ENCODE measurements around the gene SLC35B3.
"Not testable (repeated sequence)": the region's sequence is repeated elsewhere in the genome, so short reads cannot be mapped to it uniquely, and the experiment has no call there.

SLC35B3 gene

GRCh38 chr6:8435093-8435844, at the start of gene SLC35B3:
SLC35B3 (minus strand) TSS chr6:8435545.
- peak; percentile 100 for DNase-seq

DNA sequence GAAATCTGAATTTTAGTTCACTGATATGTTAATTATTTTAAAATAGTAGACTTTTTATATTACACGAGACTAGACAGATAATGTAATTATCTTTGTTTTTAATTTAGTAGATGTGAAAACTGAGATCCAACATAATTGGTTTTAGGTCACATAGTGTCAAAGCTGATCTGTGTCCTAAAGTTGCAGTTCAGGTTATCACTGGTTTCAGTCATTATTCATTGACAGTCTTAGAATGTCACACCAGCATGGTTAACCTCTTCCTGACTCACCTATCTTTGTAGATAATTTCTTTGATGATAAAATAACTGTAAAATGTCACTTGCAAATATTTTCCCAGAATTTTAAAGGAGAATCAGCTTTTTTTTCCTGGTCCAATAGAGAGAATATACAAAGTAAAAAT, 48.3 kb upstream of the SLC35B3 start:
- DNase-seq: no peak

- DNase-seq: no peak
Measured at GRCh38 chr6:8481727-8482126, 46.4 kb upstream of the SLC35B3 start.

DNA sequence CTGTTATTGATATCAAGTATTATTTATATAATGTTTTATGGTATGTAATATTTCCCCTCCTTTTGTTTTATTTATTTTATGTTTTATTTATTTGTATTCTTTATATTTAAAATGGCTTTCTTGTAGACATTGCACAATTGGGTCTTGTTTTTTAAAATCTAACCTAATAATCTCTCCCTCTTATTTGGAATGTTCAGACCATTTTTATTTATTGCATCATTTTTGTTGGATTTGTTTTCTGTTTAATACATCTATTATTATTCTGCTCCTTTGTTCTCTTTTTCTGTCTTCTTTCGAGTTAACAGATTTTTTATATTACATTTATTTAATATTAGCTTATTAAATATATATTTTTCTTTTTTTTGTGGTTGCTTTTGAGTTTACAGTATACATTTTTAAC, 43.1 kb upstream of the SLC35B3 start:
- DNase-seq: no peak

DNA sequence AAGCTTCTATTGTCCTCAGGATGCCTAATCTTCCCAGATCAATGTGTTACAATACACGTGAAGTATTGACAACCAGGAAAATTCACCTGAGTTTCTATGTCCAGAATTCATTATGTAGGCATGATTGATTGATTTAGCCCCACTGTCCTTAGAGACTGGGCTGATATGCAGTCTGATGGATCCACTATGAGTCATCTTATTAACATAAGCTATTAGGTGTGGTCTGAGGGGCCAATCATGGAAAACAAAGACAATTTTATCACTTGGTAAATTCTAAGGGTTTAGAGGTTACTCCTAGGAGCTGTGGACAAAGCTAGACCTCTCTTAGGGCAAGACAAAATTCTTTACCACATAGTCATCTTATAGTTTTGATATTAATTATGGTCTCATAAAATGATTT, 41.3 kb upstream of the SLC35B3 start:
- DNase-seq: no peak

- DNase-seq: no peak
Measured at GRCh38 chr6:8468552-8469356, 33.4 kb upstream of the SLC35B3 start.

DNA sequence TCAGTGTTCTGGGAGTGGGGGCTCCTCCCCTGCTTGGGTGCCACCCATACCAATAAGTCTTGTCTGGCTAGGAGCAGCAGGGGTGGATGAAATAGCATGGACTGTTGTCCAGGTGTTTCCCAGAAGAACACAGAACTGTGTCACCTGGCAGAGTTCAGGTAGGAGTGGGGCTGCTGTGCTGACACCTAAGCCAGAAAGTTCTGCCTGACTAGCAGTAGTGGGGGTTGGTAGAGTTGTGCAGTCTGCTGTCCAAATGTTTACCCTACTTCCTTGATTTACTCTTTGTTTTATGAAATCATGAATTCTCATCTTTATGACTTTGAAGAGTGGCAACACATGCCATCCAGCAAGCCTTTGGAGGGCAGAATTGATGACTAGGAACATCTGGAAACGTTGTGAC, 27.3 kb upstream of the SLC35B3 start:
- no peak for DNase-seq

GRCh38 chr6:8462169-8462568, 26.8 kb upstream of the SLC35B3 start:
- no peak for DNase-seq

DNA sequence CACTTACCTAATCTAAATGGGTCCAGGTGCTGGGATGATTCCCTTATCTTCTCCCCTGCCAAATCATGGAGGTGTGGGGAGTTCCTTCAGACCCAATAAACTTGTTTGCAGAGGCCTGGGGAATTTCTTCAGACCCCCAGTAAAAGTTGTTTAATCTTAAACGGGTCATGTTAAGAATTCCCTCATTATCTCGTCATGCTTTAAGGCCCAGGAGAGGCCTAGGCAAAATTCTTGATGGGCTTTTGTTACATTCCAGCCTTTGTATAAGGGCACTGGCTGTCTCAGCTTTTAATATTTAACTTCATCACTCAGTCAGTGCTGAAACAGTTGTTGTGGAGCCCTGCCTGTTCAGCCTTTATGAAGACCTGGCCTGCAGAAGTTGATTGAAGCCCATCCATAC, 11.0 kb upstream of the SLC35B3 start:
- DNase-seq: no peak

DNA sequence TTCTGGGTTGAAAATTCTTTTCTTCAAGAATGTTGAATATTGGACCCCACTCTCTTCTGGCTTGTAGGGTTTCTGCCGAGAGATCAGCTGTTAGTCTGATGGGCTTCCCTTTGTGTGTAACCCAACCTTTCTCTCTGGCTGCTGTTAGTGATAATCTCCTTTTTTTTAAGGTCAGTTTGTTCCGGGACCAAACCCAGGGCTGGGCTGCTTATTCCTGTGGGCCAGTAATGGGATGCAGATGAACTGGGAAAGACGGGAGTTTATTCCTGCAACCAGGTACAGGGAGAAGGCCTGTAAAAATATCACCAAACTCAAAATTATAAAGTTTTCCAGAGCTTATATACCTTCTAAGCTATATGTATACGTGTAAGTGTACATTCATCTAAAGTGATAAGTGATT, 10.6 kb upstream of the SLC35B3 start:
- DNase-seq: not testable (repeated sequence)

DNA sequence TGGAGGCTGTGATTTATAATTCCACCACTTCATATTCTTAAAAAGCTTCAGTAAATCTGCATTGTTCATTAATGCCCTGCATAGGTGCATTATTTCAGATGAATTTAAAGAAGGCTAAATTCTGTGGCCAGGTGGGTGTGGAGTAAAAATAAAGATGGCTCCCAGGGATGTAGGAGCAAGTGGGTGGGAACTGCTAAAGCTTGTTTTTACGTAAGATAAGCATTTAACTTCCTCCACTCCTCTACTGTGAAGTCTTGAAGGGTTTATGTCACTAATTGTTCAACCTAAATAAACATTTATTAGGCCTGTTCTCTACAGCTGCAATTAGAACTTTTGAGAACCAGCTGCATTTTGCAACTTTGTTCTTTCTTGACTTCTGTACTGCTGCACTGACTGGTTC, 6.8 kb upstream of the SLC35B3 start:
- no peak for DNase-seq

DNA sequence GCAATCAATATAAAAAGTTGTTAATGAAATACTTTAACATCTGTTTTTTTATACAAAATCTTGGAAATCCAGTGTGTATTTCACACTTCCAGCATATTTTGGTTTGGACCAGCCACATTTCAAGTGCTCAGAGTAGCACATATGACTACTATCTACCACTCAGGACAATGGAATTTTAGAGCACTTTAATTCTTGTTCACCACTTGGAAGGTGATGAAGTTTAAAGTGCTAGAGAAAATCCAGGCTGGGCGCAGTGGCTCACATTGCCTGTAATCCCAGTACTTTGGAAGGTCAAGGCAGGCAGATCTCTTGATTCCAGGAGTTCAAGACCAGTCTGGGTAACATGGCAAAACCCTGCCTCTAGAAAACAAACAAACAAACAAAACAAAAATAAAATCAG, 6.1 kb upstream of the SLC35B3 start:
- DNase-seq: no peak

DNA sequence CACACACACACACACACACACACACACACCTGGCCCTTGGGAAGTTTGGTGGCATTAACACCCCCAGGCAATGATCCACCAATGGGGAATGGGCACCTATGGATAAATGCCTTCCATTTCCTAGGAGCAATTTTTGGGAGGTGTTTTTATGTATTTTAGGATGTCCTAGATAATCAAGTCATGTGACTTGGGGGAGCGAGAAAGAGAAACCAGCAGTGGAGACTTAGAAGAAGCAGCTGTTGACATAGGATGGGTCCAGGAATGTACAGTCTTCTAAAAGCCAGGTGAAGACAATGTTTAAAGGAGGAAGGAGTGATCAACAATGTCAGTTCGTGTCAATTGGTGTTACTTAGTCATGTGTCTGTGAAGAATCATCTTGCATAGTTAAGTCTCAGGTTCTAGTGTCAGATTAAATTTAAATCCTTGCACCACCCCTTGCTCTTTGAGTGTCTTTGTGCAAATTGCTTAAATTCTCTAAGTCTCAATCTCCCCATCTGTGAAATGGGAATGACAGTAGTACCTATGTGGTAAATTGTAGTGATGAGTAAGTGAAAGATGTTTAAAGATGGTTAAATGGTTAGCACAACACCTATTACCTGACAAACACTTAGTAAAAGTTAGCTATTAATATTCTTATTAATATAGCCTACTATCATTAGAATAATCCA, 4.4 kb upstream of the SLC35B3 start:
- no peak for DNase-seq

- DNase-seq: no peak
Measured at GRCh38 chr6:8437813-8438212, 2.5 kb upstream of the SLC35B3 start.

GRCh38 chr6:8436966-8437365, 1.6 kb upstream of the SLC35B3 start:
- no peak for DNase-seq

GRCh38 chr6:8435845-8436168, 462 bp upstream of the SLC35B3 start:
- DNase-seq: no peak

GRCh38 chr6:8434727-8435092, 635 bp downstream of the SLC35B3 start:
- DNase-seq: no peak

DNA sequence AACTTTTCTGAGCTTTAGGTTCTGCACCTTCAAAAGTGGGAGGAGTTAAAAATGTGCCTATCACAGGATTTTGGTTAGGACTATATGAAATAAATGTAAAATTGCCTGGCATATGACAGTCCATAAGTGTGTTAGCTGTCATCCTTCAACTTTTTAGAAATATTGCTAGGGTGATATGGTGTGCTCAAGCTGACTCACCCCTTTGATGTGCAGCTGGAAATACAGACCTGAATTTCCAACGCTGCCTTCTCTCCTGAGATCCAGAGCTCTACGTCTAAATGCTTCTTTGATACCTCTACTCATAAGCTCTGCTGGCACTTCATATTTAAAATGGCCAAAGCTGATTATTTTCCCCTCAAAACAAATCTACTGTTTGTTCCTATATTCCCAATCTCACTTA, 2.7 kb downstream of the SLC35B3 start:
- DNase-seq: no peak

GRCh38 chr6:8429821-8430220, 5.5 kb downstream of the SLC35B3 start:
- DNase-seq: no peak

DNA sequence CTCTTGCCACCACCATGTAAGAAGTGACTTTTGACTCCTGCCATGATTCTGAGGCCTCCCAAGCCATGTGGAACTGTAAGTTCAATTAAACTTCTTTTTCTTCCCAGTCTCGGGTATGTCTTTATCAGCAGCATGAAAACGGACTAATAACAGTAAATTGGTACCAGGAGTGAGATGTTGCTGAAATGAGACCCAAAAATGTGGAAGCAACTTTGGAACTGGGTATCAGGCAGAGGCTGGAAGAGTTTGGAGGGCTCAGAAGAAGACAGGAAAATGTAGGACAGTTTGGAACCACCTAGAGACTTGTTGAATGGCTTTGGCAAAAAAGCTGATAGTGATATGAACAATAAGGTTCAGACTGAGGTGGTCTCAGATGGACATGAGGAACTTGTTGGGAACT, 8.8 kb downstream of the SLC35B3 start:
- DNase-seq: not testable (repeated sequence)

DNA sequence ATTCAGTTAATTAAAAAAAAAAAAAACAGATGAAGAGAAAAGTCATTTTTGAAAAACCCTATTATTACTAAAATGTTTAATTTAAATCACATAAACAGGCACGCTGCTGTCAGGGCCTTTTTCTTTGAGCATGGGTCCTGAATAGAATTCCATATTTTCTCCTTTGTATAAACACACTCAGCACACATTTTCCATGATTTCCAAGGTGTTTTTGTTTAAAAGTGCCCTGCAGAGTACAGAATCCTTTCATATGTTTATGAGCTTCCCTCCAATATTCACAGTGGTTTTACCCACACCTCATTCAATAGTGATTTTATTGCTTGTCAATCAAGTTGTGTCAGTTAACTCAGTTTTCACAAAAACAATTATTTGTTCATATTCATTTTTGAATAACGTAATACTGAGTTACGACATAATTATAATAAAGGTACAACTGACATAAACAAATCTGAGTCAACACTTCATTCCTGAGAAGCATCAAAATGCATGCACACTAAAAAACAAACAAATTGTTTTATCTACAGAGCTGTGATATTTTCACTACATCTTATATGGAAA, 15.2 kb downstream of the SLC35B3 start:
- no peak for DNase-seq

DNA sequence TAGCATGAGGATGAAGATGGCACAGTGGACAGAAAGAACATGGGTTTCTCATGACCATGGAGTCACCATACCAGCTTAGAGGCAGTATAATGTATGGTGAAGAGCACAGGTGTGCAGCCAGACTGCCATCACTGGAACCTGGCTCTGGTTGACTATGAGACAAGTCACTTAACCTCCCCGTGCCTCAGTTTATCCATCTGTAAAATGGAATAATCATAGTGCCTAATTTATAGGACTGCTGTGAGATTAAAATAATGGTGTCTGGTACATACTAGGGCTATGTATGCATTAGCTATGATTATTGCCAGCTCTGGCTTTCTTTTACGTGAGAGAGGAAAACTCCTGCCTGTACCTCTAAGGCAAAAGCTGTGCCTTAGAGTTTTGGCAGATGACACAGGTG, 19.4 kb downstream of the SLC35B3 start:
- no peak for DNase-seq

- no peak for DNase-seq
Measured at GRCh38 chr6:8415280-8415679, 20.1 kb downstream of the SLC35B3 start.

DNA sequence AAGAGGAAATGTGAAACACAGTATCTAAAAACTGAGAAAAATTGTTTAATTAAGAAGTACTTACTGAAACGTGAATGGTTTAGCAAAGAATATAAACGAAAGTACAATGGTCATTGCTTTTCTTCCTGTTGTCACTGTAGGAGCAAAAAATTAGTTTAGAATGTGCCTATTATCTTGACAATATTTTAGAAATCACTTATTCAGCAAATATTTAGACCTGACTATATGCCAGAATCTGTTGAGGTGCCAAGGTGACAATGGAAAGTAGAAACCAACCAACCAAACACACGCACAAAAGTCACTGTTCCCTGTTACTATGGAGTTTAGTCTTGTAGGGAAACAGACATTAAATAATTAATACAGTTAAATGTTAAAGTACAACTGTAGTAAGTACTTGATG, 20.5 kb downstream of the SLC35B3 start:
- DNase-seq: no peak
